Measurements from ENCODE around the gene CDC7. TPM values are rescaled to one million over a fixed set of nuclear protein-coding genes. Genes with fewer than 3 reads are reported as not detected.

CDC7 gene
- total RNA-seq, 2 donors from 2014 or later, result 0.66 to 0.78 TPM

- peaks cover 7% of the 10 kb centered on the region for H3K4me1 ChIP-seq
- H3K36me3 ChIP-seq (replicated peaks in 1 of 2; ENCODE audit: insufficient read depth in 1 of 2, low read depth in 2 of 2), result no peaks in the 10 kb centered on the region
- no peak for TF ChIP-seq POLR2A (IDR thresholded peaks at IDR 0.05)
- no peak overlapping the region for H3K27ac ChIP-seq
- ATAC-seq (no peak), DNase-seq (no peak)
- WGBS, 2 donors, result 22 to 24% methylated on average over 1 of the region's 1 CpG
- no peak overlapping the region for H3K4me3 ChIP-seq
- no peaks in the 10 kb centered on the region for H3K27me3 ChIP-seq
- intact Hi-C loops (cut with DNase I), result no loop called here
- no peaks in the 10 kb centered on the region for H3K9me3 ChIP-seq
Measured at GRCh38 chr1:91523482-91523881, 22.8 kb downstream of the CDC7 start.

- no peak for TF ChIP-seq CTCF (IDR thresholded peaks at IDR 0.05)
- no peak for TF ChIP-seq POLR2A (IDR thresholded peaks at IDR 0.05)
- intact Hi-C loops (cut with DNase I), result no loop called here
- 32 to 36% methylated on average over 5 of the region's 5 CpGs for WGBS, 2 donors
- H3K9me3 ChIP-seq, result no peaks in the 10 kb centered on the region
- no peaks in the 10 kb centered on the region for H3K27me3 ChIP-seq
- no peak overlapping the region for H3K4me3 ChIP-seq
- no peak overlapping the region for H3K27ac ChIP-seq
- peaks cover 7% of the 10 kb centered on the region for H3K4me1 ChIP-seq
- no peaks in the 10 kb centered on the region for H3K36me3 ChIP-seq (replicated peaks in 1 of 2; ENCODE audit: insufficient read depth in 1 of 2, low read depth in 2 of 2)
- ATAC-seq (peak; percentile 27), DNase-seq (no peak)
Measured at GRCh38 chr1:91526496-91526895, 25.8 kb downstream of the CDC7 start.

GRCh38 chr1:91527266-91527765 lies 26.7 kb downstream of the CDC7 start:
- TF ChIP-seq CTCF (IDR thresholded peaks at IDR 0.05) (no peak), POLR2A (IDR thresholded peaks at IDR 0.05) (no peak)
- Histone ChIP-seq H3K9me3 (no peaks in the 10 kb centered on the region), H3K27ac (no peak overlapping the region), H3K27me3 (no peaks in the 10 kb centered on the region), H3K4me1 (peaks cover 7% of the 10 kb centered on the region), H3K4me3 (no peak overlapping the region), H3K36me3 (replicated peaks in 1 of 2; ENCODE audit: insufficient read depth in 1 of 2, low read depth in 2 of 2) (no peaks in the 10 kb centered on the region)
- no peak for DNase-seq
- intact Hi-C loops (cut with DNase I), result no loop called here
- WGBS, 2 donors, result 86 to 89% methylated on average over 4 of the region's 4 CpGs
- no peak for ATAC-seq

GRCh38 chr1:91527781-91528180 lies 27.1 kb downstream of the CDC7 start:
- H3K9me3 ChIP-seq, result no peaks in the 10 kb centered on the region

GRCh38 chr1:91529856-91530255 lies 29.2 kb downstream of the CDC7 start:
- intact Hi-C loops (cut with DNase I), result no loop called here
- H3K27ac ChIP-seq, result no peak overlapping the region
- no peaks in the 10 kb centered on the region for H3K4me1 ChIP-seq
- H3K9me3 ChIP-seq, result no peaks in the 10 kb centered on the region
- H3K36me3 ChIP-seq (replicated peaks in 1 of 2; ENCODE audit: insufficient read depth in 1 of 2, low read depth in 2 of 2), result no peaks in the 10 kb centered on the region
- no peak overlapping the region for H3K4me3 ChIP-seq
- ATAC-seq (no peak), DNase-seq (no peak)
- TF ChIP-seq POLR2A (IDR thresholded peaks at IDR 0.05) (no peak), CTCF (IDR thresholded peaks at IDR 0.05) (peak in 1 of 7 experiments; percentile 5)
- 68% methylated on average over 3 of the region's 3 CpGs for WGBS, 2 donors
- H3K27me3 ChIP-seq, result no peaks in the 10 kb centered on the region

More at GRCh38 chr1:91527781-91528180, 27.1 kb downstream of the CDC7 start:
- Histone ChIP-seq H3K27ac (no peak overlapping the region), H3K4me1 (peaks cover 7% of the 10 kb centered on the region), H3K36me3 (replicated peaks in 1 of 2; ENCODE audit: insufficient read depth in 1 of 2, low read depth in 2 of 2) (no peaks in the 10 kb centered on the region), H3K4me3 (no peak overlapping the region), H3K27me3 (no peaks in the 10 kb centered on the region)
- TF ChIP-seq POLR2A (IDR thresholded peaks at IDR 0.05) (no peak), CTCF (IDR thresholded peaks at IDR 0.05) (no peak)
- intact Hi-C loops (cut with DNase I), result no loop called here
- DNase-seq (no peak), ATAC-seq (no peak)
- WGBS, 2 donors, result 81 to 83% methylated on average over 2 of the region's 2 CpGs
